Subcutaneous abdominal adipose tissue (tissue), 5 donors: ENCODE measurements around the gene PXMP4.

Source experiments
- H3K27ac ChIP-seq: one replicate; pipeline ENCODE4 v1.7.0; 2013; ENCODE audit warnings: low read depth, mild to moderate bottlenecking, inconsistent platforms, low read length, moderate library complexity
- H3K27me3 ChIP-seq, 5 donors: one replicate each; pipeline ENCODE4 v1.7.0; 2013; ENCODE audit warnings: low read length in 5 of 5, inconsistent platforms in 1 of 5; ENCODE audit not compliant: control insufficient read depth in 5 of 5, insufficient read depth in 4 of 5
- H3K36me3 ChIP-seq, 5 donors: one replicate each; pipeline ENCODE4 v1.7.0; 2013; ENCODE audit warnings: low read length in 5 of 5; ENCODE audit not compliant: control insufficient read depth in 5 of 5, insufficient read depth in 5 of 5
- H3K4me1 ChIP-seq, 5 donors: one replicate each; pipeline ENCODE4 v1.7.0; 2013; ENCODE audit warnings: low read length in 5 of 5, mild to moderate bottlenecking in 3 of 5, moderate library complexity in 1 of 5; ENCODE audit not compliant: control insufficient read depth in 5 of 5, insufficient read depth in 5 of 5
- H3K4me3 ChIP-seq, 5 donors: one replicate each; pipeline ENCODE4 v1.7.0; 2013; ENCODE audit warnings: low read length in 5 of 5, low read depth in 1 of 5
- H3K9ac ChIP-seq, 5 donors: one replicate each; pipeline ENCODE4 v1.7.0; 2013; ENCODE audit warnings: low read length in 5 of 5, mild to moderate bottlenecking in 4 of 5, moderate library complexity in 3 of 5
- H3K9me3 ChIP-seq, 5 donors: one replicate each; pipeline ENCODE4 v1.7.0; 2013; ENCODE audit warnings: low read length in 5 of 5; ENCODE audit not compliant: control insufficient read depth in 5 of 5
- donor health status: healthy.
- donor health status: healthy.
- donor health status: healthy.
- donor health status: healthy.
- donor health status: healthy.

PXMP4 gene

GRCh38 chr20:33676652-33677645 lies 43.2 kb downstream of the PXMP4 start:
- Histone ChIP-seq H3K27me3 (no peaks in the 10 kb centered on the region), H3K4me3 (no peak overlapping the region), H3K9ac (peak overlapping the region in 1 of 5 donors; percentile 9), H3K36me3 (peaks cover 0 to under 1% (median 0%) of the 10 kb centered on the region in 5 donors), H3K27ac (peak overlapping the region; percentile 87), H3K9me3 (no peaks in the 10 kb centered on the region), H3K4me1 (peaks cover 16 to 77% (median 66%) of the 10 kb centered on the region in 5 donors)

- H3K4me1 ChIP-seq, result peaks cover 16 to 78% (median 67%) of the 10 kb centered on the region in 5 donors
- H3K27ac ChIP-seq, result peak overlapping the region; percentile 87
- H3K9ac ChIP-seq, result peak overlapping the region in 3 of 5 donors; percentile 20 to 73 (median 53)
- peaks cover 0 to 8% (median 0%) of the 10 kb centered on the region in 5 donors for H3K36me3 ChIP-seq
- no peaks in the 10 kb centered on the region for H3K27me3 ChIP-seq
- no peaks in the 10 kb centered on the region for H3K9me3 ChIP-seq
- H3K4me3 ChIP-seq, result peak overlapping the region in 1 of 5 donors; percentile 75
These were observed 44.0 kb downstream of the PXMP4 start for GRCh38 chr20:33676121-33676520.

- no peaks in the 10 kb centered on the region for H3K27me3 ChIP-seq
- H3K4me3 ChIP-seq, result peak overlapping the region; percentile 62 to 75 (median 71)
- H3K4me1 ChIP-seq, result peaks cover 16 to 70% (median 62%) of the 10 kb centered on the region in 5 donors
These were observed 44.8 kb downstream of the PXMP4 start for GRCh38 chr20:33675136-33675959.

GRCh38 chr20:33674294-33675135 lies 45.6 kb downstream of the PXMP4 start, which contains the start of gene NECAB3:
Gene NECAB3 (minus strand): TSS chr20:33674428. CDS start chr20:33674352, 76 bp downstream.
- Histone ChIP-seq H3K4me3 (peak within 1 kb of the TSS; percentile 62 to 77 (median 75)), H3K9me3 (no peaks in the 10 kb centered on the region), H3K27me3 (no peaks in the 10 kb centered on the region), H3K27ac (peak within 1 kb of the TSS; percentile 87), H3K4me1 (peaks cover 16 to 66% (median 62%) of the 10 kb centered on the region in 5 donors), H3K36me3 (peaks cover 0 to 21% (median 8%) of the 10 kb centered on the region in 5 donors), H3K9ac (peak within 1 kb of the TSS; percentile 57 to 87 (median 76))

More at GRCh38 chr20:33675136-33675959, 44.8 kb downstream of the PXMP4 start:
- Histone ChIP-seq H3K27ac (peak overlapping the region; percentile 87), H3K9ac (peak overlapping the region; percentile 40 to 87 (median 71)), H3K36me3 (peaks cover 0 to 16% (median 4%) of the 10 kb centered on the region in 5 donors), H3K9me3 (no peaks in the 10 kb centered on the region)

- Histone ChIP-seq H3K4me1 (peaks cover 16 to 65% (median 60%) of the 10 kb centered on the region in 5 donors), H3K36me3 (peaks cover 0 to 26% (median 13%) of the 10 kb centered on the region in 5 donors), H3K27me3 (no peaks in the 10 kb centered on the region), H3K9ac (peak overlapping the region; percentile 57 to 84 (median 70)), H3K27ac (no peak overlapping the region), H3K9me3 (no peaks in the 10 kb centered on the region), H3K4me3 (peak overlapping the region; percentile 62 to 77 (median 75))
These were observed 46.5 kb downstream of the PXMP4 start for GRCh38 chr20:33673410-33674293.

GRCh38 chr20:33673114-33673409 lies 47.0 kb downstream of the PXMP4 start:
- H3K9me3 ChIP-seq, result no peaks in the 10 kb centered on the region
- no peaks in the 10 kb centered on the region for H3K27me3 ChIP-seq
- peak overlapping the region; percentile 62 to 77 (median 75) for H3K4me3 ChIP-seq
- peaks cover 14 to 64% (median 59%) of the 10 kb centered on the region in 5 donors for H3K4me1 ChIP-seq
- no peak overlapping the region for H3K27ac ChIP-seq
- H3K9ac ChIP-seq, result peak overlapping the region in 4 of 5 donors; percentile 57 to 84 (median 73)
- peaks cover 0 to 29% (median 14%) of the 10 kb centered on the region in 5 donors for H3K36me3 ChIP-seq

GRCh38 chr20:33672426-33673113 lies 47.5 kb downstream of the PXMP4 start:
- Histone ChIP-seq H3K9me3 (no peaks in the 10 kb centered on the region), H3K36me3 (peaks cover 0 to 29% (median 14%) of the 10 kb centered on the region in 5 donors), H3K27ac (no peak overlapping the region), H3K4me3 (peak overlapping the region in 4 of 5 donors; percentile 62 to 77 (median 76)), H3K27me3 (no peaks in the 10 kb centered on the region), H3K4me1 (peaks cover 14 to 64% (median 60%) of the 10 kb centered on the region in 5 donors), H3K9ac (peak overlapping the region in 4 of 5 donors; percentile 47 to 84 (median 73))

GRCh38 chr20:33671573-33672288 lies 48.4 kb downstream of the PXMP4 start:
- H3K4me1 ChIP-seq, result peaks cover 11 to 65% (median 62%) of the 10 kb centered on the region in 5 donors
- no peak overlapping the region for H3K4me3 ChIP-seq
- H3K9ac ChIP-seq, result no peak overlapping the region
- no peak overlapping the region for H3K27ac ChIP-seq
- peaks cover 0 to 29% (median 14%) of the 10 kb centered on the region in 5 donors for H3K36me3 ChIP-seq
- H3K27me3 ChIP-seq, result no peaks in the 10 kb centered on the region
- H3K9me3 ChIP-seq, result no peaks in the 10 kb centered on the region
